ENCODE data around the gene PCSK4.
"Not testable (repeated sequence)": the region's sequence is repeated elsewhere in the genome, so short reads cannot be mapped to it uniquely, and the experiment has no call there.

Gene PCSK4
- total RNA-seq: 1.4 to 4.8 (median 2.1) reads per million in 4 experiments

DNA sequence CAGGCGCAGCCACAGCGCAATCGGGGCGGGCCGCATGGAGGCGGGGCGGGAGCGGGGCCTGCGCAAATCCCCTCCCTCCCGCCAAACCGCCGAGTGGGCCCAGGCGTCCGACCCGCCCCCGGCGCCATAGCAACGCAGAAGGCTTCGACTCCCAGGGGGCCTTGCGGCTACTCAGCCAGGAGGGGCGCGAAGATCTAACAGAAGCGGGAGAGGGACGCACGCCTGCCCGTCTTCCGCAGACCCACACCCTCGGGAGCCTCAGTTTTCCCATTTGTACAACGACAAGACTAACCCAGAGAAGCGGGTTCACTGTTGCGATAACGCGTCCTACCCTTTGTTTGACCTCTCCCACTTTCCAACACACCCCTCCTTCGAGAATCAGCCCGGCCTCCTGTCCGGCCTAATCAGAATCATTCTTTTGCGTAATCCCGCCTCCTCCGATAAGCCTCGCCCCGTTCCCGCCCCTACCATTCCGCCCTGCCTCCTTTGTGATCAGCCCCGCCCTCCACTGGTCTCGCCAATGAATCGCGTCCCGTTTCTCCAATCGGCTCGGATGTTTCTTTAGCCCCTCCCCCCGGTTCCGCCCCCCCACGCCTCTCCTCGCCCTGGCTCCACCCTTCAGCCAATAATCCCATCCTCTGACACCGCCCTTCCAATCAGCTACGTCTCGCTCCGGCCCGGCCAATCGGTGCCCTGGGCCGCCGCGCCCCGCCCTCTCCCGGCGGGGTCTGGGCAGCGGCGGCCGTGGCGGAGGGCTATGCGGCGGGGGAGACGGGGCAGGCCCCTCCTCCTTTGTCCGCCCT lies at the start of gene PCSK4:
TSS of gene PCSK4 (minus strand) at position 40 of the 803 bp plus-strand sequence. CDS start at position 36, 4 bp downstream.
- DNase-seq: peak; percentile 97

- not testable (repeated sequence) for DNase-seq
Observed at GRCh38 chr19:1539749-1540148, 49.6 kb upstream of the PCSK4 start.

DNA sequence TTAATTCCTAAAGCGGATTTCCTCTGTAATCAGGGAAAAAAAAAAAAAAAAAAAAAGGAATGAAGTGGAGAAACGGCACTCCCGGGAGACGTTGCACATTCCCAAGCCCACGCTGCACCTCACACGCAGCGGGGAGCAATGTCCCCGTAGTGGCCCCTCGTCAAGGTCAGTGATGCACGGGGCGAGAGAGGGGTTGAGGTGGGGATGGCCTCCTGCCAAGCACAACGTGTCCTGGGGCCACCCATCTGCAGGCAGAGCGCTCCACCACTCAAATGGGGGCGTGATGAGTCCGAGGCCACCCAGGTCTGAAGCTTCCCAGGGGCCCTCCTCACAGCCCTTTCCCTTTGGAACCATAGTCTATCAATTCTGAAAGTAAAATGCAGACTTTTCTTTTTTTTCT lies 48.8 kb upstream of the PCSK4 start:
- no peak for DNase-seq

GRCh38 chr19:1535699-1536098 lies 45.5 kb upstream of the PCSK4 start:
- not testable (repeated sequence) for DNase-seq

DNA sequence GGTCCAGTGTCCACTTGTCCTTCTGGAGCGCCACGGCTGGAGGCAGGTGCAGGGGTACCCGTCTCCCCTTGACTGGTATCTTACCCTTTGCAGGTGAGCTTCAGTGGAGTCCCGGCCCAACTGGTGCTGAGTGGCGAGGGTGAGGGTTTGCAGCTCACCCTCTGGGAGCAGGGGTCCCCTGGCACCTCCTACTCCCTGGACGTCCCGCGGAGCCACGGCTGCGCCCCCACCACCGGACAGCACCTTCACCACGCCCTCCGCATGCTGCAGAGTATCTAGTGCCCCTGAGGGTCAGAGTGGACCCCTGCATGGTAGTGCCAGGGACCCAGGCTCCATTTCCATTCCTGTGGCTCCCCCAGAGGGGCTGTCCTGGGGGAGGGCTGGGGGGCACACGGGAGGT lies 44.8 kb upstream of the PCSK4 start:
- no peak for DNase-seq

GRCh38 chr19:1533510-1534150 lies 43.5 kb upstream of the PCSK4 start:
- DNase-seq: no peak

GRCh38 chr19:1532003-1532402 lies 41.9 kb upstream of the PCSK4 start:
- no peak for DNase-seq

GRCh38 chr19:1531587-1531986 lies 41.4 kb upstream of the PCSK4 start:
- no peak for DNase-seq

DNA sequence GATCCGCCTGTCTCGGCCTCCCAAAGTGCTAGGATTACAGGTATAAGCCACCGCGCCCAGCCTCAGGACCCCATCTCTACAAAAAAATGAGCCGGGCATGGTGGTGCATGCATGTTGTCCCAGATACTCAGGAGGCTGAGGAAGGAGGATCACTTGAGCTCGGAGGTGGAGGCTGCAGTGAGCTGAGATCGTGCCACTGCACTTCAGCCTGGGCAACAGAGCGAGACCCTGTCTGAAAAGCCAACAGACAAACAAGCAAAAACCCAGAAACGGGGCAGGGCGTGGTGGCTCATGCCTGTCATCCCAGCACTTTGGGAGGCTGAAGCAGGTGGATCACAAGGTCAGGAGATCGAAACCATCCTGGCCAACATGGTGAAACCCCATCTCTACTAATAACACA lies 40.7 kb upstream of the PCSK4 start:
- DNase-seq: not testable (repeated sequence)

- no peak for DNase-seq
Observed at GRCh38 chr19:1529430-1529816, 39.3 kb upstream of the PCSK4 start.

DNA sequence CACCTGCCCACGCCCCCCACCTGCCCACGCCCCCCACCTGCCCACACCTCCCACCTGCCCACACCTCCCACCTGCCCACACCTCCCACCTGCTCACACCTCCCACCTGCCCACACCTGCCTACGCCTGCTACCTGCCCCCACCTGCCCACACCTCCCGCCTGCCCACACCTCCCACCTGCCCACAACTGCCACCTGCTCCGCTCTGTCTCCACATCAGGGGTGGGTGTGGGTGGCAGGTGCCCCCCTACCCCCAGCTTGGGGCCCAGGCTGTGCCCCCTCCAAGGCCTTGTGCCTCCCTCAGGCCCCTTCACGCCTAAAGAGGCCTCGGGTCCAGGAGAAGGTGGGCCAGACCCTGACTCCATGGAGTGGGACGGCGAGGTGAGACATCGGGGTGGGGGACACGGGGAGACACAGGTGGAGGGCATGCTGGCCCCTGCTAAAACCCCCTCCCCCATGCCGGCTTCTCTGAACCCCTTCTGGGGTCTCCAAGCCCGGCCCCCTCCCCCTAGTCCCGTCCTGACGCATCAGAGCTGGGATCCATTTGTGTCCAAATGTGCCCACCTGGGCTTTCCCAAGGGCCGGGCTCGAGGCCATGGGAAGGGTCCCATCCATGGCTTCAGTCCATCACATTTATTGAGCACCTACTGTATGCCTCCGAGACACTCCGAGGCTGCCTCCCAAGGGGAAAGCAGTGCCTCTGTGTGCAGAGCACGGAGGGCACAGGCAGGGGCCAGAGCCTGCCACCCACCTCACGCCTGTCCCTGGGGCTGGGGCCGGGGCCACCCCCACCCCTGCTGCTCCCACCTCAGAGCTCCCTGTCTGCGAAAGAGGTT lies 38.7 kb upstream of the PCSK4 start:
- DNase-seq: no peak

DNA sequence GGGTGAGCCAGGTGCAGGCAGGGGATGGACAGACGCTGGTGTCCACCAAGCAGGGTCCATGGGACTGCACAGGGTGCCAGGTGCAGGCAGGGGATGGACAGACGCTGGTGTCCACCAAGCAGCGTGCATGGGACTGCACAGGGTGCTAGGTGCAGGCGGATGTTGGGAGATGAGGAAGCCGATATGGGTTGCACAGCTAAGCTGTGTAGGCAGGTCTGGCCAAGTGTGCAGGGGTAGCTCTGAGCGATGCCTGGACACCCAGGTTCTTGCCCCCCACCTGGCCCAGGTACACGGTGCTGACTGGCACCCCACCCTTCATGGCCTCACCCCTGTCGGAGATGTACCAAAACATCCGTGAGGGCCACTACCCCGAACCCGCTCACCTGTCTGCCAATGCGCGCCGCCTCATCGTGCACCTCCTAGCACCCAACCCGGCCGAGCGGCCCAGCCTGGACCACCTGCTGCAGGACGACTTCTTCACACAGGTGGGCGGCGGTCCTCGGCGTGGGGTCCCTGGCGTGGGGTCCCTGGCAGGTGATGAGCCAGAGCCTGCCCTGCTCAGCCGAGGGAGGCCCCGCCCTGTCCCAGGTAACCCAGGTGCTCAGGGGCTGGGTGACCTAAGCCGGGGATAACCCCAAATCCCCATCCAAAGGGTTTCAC lies 37.6 kb upstream of the PCSK4 start:
- no peak for DNase-seq

- no peak for DNase-seq
Observed at GRCh38 chr19:1526979-1527649, 37.0 kb upstream of the PCSK4 start.

DNA sequence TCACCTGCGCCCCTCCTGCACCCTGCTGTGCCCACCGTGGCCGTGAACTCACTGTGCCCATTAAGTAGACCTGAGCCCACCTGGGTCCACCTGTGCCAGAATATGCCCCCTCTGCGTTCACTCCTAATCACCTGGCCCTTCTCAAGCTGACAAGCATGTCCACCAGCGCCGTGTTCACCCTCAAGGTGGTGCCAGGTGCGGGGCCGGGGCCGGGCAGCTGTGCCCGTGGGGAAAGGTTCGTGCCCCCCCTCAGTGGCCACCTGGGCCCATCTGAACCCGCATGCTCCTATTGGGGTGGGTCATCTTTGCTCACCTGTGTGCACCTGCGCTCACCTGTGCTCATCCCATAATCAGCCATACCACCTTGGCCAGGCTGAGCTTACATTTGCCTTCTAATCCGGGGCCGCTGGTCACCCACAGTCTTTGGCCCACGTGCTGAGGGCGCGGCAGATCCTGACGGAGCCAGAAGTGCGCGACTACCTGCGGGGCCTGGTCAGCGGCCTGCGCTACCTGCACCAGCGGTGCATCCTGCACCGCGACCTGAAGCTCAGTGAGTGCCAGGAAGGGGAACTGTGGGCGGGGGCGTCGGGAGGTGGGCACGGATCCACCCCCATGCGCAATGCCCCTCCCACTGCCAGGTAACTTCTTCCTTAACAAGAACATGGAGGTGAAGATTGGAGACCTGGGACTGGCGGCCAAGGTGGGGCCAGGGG lies 36.1 kb upstream of the PCSK4 start:
- no peak for DNase-seq

DNA sequence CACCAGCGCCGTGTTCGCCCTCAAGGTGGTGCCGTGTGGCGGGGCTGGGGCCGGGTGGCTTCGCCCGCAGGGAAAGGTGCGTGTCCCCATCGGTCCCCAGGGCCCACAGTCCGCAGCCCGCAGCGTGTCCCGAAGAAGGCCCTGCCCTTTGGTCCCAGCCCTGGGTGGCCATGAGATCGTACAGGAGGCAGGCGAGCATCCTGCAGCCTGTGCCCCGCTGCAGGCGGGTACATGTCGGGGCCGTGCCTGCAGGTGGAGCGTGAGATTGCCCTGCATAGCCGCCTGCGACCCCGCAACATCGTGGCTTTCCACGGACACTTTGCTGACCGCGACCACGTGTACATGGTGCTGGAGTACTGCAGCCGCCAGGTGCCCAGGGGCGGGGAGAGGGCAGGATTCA lies 35.2 kb upstream of the PCSK4 start:
- DNase-seq: no peak

DNA sequence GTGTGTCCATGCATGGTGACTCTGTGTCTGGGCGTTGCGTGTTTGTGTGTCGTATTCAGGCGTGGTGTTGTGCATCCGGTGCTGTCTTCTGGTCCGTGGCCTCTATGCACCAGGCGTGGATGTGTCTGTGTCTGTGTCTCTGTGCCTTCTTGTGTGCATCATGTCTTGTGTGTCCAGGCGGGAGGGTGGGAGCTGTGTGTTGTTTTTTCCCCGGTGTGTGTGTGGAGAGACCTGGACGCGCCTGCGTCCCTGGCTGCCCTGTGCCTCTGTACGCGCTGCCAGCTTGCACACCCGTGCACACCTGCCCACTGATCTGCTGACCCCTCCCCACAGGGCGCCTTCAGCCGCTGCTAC lies 34.8 kb upstream of the PCSK4 start:
- no peak for DNase-seq

GRCh38 chr19:1524287-1524971 lies 34.3 kb upstream of the PCSK4 start:
- no peak for DNase-seq

DNA sequence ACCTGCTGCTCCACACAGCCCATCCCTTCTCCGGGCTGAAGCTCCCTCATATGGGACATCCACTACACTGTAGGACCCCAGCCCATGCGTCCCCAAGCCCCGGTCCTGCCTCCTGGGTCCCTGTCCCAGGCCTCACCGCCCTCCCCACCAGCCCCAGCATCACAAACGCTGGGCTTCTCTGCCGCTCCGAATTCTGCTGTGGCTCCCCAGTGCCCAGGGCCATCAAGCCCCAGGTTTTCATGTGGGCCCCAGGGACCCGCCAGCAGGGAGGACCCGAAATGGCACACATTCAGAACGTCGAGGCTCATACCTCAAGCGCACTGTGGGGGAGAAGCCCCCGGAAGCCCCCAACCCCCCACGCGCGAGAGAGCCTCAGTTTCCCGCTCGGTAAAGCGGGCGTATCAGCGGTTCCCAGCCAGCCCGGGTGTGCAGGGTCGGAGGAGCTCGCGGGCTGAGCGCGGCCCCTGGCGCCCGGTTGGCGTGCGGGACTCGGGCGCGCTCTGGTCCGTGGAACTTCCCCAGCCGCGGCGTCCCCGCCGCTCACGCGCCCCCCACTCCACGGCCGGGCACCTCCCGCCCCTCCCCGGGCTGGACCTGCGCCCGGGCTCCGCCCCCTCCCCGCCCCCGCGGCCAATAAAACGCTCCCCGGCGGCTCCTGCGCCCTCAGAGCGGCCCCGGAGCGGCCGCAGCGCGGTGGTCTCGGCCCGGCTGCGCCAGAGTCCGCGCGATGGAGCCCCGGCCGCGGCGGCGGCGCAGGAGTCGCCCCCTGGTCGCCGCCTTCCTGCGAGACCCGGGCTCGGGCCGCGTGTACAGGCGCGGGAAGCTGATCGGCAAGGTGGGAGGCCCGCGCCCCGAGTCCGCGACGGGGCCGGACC lies 33.5 kb upstream of the PCSK4 start, which contains the start of gene PLK5:
TSS of gene PLK5 (plus strand) at position 666 of the 875 bp plus-strand sequence. CDS start 2,920 bp downstream, outside the sequence.
- no peak for DNase-seq

DNA sequence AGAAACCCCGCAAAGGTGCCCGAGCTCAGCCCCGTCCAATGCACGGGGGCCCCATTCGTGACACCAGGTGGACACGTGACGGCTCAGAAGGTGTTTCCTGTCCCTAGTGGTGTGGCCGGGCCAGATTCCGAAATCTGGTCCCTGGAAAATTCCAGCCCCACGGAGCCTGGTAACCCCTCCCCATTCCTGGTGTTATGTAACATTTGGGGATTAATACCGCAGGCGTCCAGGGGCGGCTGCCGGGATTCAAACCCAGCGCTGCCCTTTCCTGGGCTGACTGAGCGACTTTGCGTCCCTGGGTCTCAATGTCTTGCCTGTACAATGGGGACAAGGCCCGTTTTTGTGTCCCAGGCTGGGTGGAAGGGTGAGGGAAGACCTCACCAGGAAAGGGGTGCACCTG lies 32.7 kb upstream of the PCSK4 start:
- no peak for DNase-seq

DNA sequence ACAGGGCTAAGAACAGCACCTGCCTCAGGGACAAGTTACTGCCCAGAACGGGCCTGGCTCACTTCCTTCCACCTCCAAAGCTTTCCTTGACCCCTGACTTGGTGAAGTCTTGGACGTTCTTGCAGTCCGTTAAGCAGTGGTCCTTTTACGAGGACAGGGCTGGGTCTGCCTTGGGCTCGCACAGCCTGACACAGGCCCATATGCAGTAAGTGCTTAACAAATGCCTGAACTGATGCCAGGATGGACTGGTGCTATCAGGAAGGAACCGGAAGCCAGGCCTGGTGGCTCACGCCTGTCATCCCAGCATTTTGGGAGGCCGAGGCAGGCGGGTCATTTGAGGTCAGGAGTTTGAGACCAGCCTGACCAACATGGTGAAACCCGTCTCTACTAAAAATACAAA lies 31.9 kb upstream of the PCSK4 start:
- no peak for DNase-seq

All from effector CD8-positive, alpha-beta T cell (primary cell).